ENCODE data around the gene MYBPC3.

GRCh38 chr11:47359162-47359561 lies 6.7 kb upstream of the MYBPC3 start:
- TF ChIP-seq CTCF (IDR thresholded peaks at IDR 0.05), result no peak
- TF ChIP-seq EZH2 (IDR thresholded peaks at IDR 0.05), result no peak
- no peak for TF ChIP-seq EZH2phosphoT487 (IDR thresholded peaks at IDR 0.05)
